Adipose tissue (tissue), 3 donors: ENCODE data around the gene MRPL40. TPM values are rescaled to one million over a fixed set of nuclear protein-coding genes. Genes with fewer than 3 reads are reported as not detected.

Experiments used
- H3K27ac ChIP-seq: one replicate; pipeline ENCODE4 v1.5.1; 2013; ENCODE audit warnings: low read depth, low read length
- WGBS, 3 donors: extraction: QIAGEN DNeasy Blood & Tissue Kit; methylation state at CpG; one replicate each; pipeline ENCODE4 v1.1.7; 2013; 5-methylcytosine and 5-hydroxymethylcytosine counted together
- polyA plus RNA-seq, 3 donors: library from polyadenylated mRNA; stranded (reverse); fragments of 200-250 nt; gene quantifications; one replicate each; pipeline ENCODE4 v1.2.3, GENCODE V29; 2013
- donor health status: healthy with polysubstance abuse.
- donor health status: Bipolar disorder and iron deficiency.
- donor health status: healthy.

MRPL40 gene
- polyA plus RNA-seq, 3 donors, result 25.9 to 46.1 (median 37.3) TPM

GRCh38 chr22:19405133-19405532 is 27.2 kb upstream of the MRPL40 start:
- WGBS, 3 donors, result 27 to 95% (median 93%) methylated on average over 4 of the region's 4 CpGs
- no peak overlapping the region for H3K27ac ChIP-seq

- no peak overlapping the region for H3K27ac ChIP-seq
- 59 to 97% (median 96%) methylated on average over 8 of the region's 8 CpGs for WGBS, 3 donors
Observed at GRCh38 chr22:19405652-19406051, 26.7 kb upstream of the MRPL40 start.

- WGBS, 3 donors, result 84 to 89% (median 88%) methylated on average over 3 of the region's 3 CpGs
- no peak overlapping the region for H3K27ac ChIP-seq
Observed at GRCh38 chr22:19406281-19406811, 26.0 kb upstream of the MRPL40 start.

- 90 to 98% (median 92%) methylated on average over 4 of the region's 4 CpGs for WGBS, 3 donors
Observed at GRCh38 chr22:19406846-19407245, 25.5 kb upstream of the MRPL40 start.

GRCh38 chr22:19407649-19408606 is 24.4 kb upstream of the MRPL40 start:
- 54 to 79% (median 73%) methylated on average over 16 of the region's 16 CpGs for WGBS, 3 donors

More at GRCh38 chr22:19406846-19407245, 25.5 kb upstream of the MRPL40 start:
- H3K27ac ChIP-seq, result no peak overlapping the region

GRCh38 chr22:19410941-19411689 is 21.2 kb upstream of the MRPL40 start:
- WGBS, 3 donors, result 89 to 91% (median 90%) methylated on average over 6 of the region's 6 CpGs
- H3K27ac ChIP-seq, result no peak overlapping the region

More at GRCh38 chr22:19407649-19408606, 24.4 kb upstream of the MRPL40 start:
- H3K27ac ChIP-seq, result no peak overlapping the region

GRCh38 chr22:19411690-19412045 is 20.7 kb upstream of the MRPL40 start:
- no peak overlapping the region for H3K27ac ChIP-seq
- WGBS, 3 donors, result 96 to 100% (median 98%) methylated on average over 1 of the region's 1 CpG

GRCh38 chr22:19412478-19412877 is 19.9 kb upstream of the MRPL40 start:
- WGBS, 3 donors, result 76 to 94% (median 90%) methylated on average over 4 of the region's 4 CpGs
- no peak overlapping the region for H3K27ac ChIP-seq

GRCh38 chr22:19412923-19413322 is 19.4 kb upstream of the MRPL40 start:
- H3K27ac ChIP-seq, result no peak overlapping the region
- 78 to 91% (median 82%) methylated on average over 4 of the region's 4 CpGs for WGBS, 3 donors

- WGBS, 3 donors, result 44 to 76% (median 65%) methylated on average over 5 of the region's 5 CpGs
- no peak overlapping the region for H3K27ac ChIP-seq
Observed at GRCh38 chr22:19419086-19419463, 13.3 kb upstream of the MRPL40 start.

- WGBS, 3 donors, result 54 to 70% (median 62%) methylated on average over 5 of the region's 5 CpGs
- no peak overlapping the region for H3K27ac ChIP-seq
Observed at GRCh38 chr22:19419464-19420178, 12.7 kb upstream of the MRPL40 start.

GRCh38 chr22:19420321-19420720 is 12.0 kb upstream of the MRPL40 start:
- H3K27ac ChIP-seq, result no peak overlapping the region
- WGBS, 3 donors, result 87 to 93% (median 91%) methylated on average over 6 of the region's 6 CpGs

- WGBS, 3 donors, result 82 to 86% (median 83%) methylated on average over 11 of the region's 11 CpGs
- H3K27ac ChIP-seq, result no peak overlapping the region
Observed at GRCh38 chr22:19422440-19423301, 9.7 kb upstream of the MRPL40 start.

GRCh38 chr22:19424186-19424500 is 8.2 kb upstream of the MRPL40 start:
- H3K27ac ChIP-seq, result no peak overlapping the region
- 60 to 73% (median 62%) methylated on average over 3 of the region's 3 CpGs for WGBS, 3 donors

GRCh38 chr22:19429950-19430889 is 2.1 kb upstream of the MRPL40 start:
- 6 to 11% (median 8%) methylated on average over 12 of the region's 12 CpGs for WGBS, 3 donors
- no peak overlapping the region for H3K27ac ChIP-seq

GRCh38 chr22:19430890-19431541 is 1.3 kb upstream of the MRPL40 start:
- 0 to 1% (median 1%) methylated on average over 44 to 53 of the region's 53 CpGs for WGBS, 3 donors
- no peak overlapping the region for H3K27ac ChIP-seq
